Measurements from ENCODE around the gene TXNRD1.

DNA sequence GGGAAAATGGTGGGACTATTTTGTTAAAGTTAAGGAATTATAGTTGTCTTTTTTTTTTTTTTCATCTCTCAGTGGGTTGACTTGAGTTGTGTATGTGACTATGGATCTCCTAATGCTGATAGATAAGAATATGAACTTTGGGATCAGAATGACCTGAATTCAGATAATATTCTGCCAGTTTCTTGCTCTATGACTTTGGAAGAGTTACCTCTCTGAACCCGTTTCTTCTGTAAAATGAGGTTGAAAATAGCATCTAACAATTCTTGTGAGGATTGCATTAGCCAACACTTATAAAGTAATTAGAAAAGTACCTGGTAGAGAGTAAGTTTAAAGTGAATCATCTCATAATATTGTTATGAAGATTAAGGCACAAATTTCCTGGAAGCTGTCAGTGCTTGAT, 106.4 kb downstream of the TXNRD1 start:
- no peak for TF ChIP-seq POLR2A (IDR thresholded peaks at IDR 0.05; ENCODE audit: low read length)
- no peak for TF ChIP-seq GATA1 (IDR thresholded peaks at IDR 0.05; ENCODE audit: low read depth, low read length)

Data from erythroblast (primary cell).